Right cardiac atrium (tissue), 5 donors: Measurements from ENCODE around the gene PPP1R14C. TPM values are rescaled to one million over a fixed set of nuclear protein-coding genes. Genes with fewer than 3 reads are reported as not detected.
A peak's percentile ranks its signal among the peaks of the same experiment; 100 is the strongest.

Experiments used
- ATAC-seq, 2 donors: fragments of 200-7000 bp; cut with Tn5 transposase; one replicate each; pipeline versions ENCODE4 v1.8.0 to v1.9.1; 2020; ENCODE audit warnings: moderate library complexity in 2 of 2, mild to moderate bottlenecking in 1 of 2
- DNase-seq, 3 donors: peaks; one replicate each; pipeline ENCODE4 v3.0.0-alpha.2; 2020
- H3K27ac ChIP-seq: one replicate; pipeline ENCODE4 v1.5.1; 2013; ENCODE audit warnings: mild to moderate bottlenecking, low read length, control low read depth, moderate library complexity
- H3K27me3 ChIP-seq: one replicate; pipeline ENCODE4 v1.6.1; 2013; ENCODE audit not compliant: control insufficient read depth, insufficient read depth
- H3K4me1 ChIP-seq: one replicate; pipeline ENCODE4 v1.6.1; 2013; ENCODE audit warnings: low read length; ENCODE audit not compliant: control insufficient read depth, insufficient read depth
- H3K4me3 ChIP-seq: one replicate; pipeline ENCODE4 v1.5.1; 2013; ENCODE audit warnings: low read length, control low read depth
- H3K9me3 ChIP-seq: one replicate; pipeline ENCODE4 v1.6.1; 2013; ENCODE audit warnings: low read length; ENCODE audit not compliant: control insufficient read depth
- WGBS: extraction: QIAGEN DNeasy Blood & Tissue Kit; methylation state at CpG from one replicate; pipeline ENCODE4 v1.1.7; 2013; 5-methylcytosine and 5-hydroxymethylcytosine counted together
- intact Hi-C, 4 donors: fragments of 100-400 bp; cut with DNase I; formaldehyde crosslinking; loops; one replicate each; pipeline versions ENCODE4 v1.11.0 to v1.14.0; 2022 to 2023
- polyA plus RNA-seq: library from polyadenylated mRNA; stranded (reverse); fragments of 200-250 nt; gene quantifications from one replicate; pipeline ENCODE4 v1.2.3, GENCODE V29; 2013
- total RNA-seq, 4 donors: library from RNA; stranded (reverse); fragmentation: NEBNext Ultra II Directional; extraction: Animal tissue kit (Norgen Biotek cat#: 25700); gene quantifications; one replicate each; pipeline ENCODE4 v1.2.1, GENCODE V29; 2021
- donor health status: healthy with polysubstance abuse.
- donor health status: DM: no; HTN: yes; CAD: no.
- donor health status: DM: no; HTN: no; CAD: no.
- donor health status: DM: no; HTN: yes; CAD: no; lungs with severe emphysema.
- donor health status: DM: yes; HTN: yes; CAD: no.

The PPP1R14C gene
- total and polyA plus RNA-seq, 5 donors, result 90.7 to 170 (median 102) TPM

DNA sequence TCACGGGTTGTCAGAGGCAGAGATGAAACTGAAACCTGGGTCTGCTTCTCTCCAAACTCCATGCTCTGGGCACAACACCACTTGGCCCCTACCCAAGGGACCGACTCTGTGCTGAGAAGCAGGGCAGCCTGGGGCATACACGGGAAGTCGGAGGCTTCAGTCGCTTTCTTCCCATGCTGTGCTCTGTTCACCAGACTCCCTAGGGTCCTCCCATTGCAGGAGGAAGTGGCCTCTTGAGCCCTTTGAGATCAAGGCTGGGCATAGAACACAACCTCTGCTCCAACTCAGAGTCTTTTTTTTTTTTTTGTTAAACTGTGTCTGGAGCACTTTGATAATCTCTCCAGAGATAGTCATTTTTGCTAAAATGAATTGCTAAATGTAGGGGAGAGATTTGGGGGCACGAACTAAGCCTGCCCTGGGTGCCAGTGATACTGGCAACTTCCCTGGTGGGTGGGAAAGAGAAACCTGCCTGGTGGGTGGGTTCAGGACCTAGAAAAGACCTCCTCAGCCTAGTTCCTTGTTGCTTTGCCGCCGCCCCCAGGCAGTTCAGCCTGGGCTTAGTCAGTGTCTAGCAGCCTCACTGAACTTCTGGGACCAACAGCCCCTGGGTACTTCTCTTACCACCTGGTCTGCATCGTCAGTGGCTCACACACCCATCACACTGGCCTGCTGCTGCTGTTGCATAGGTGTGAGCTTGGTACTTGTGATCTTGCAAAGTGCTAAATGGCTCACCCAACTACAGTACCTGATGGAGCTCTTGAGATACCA lies 62.0 kb downstream of the PPP1R14C start:
- DNase-seq (peak in 1 of 3 donors; percentile 56), ATAC-seq (peak in 1 of 2 donors; percentile 31)
- H3K27ac ChIP-seq, result no peak overlapping the region

DNA sequence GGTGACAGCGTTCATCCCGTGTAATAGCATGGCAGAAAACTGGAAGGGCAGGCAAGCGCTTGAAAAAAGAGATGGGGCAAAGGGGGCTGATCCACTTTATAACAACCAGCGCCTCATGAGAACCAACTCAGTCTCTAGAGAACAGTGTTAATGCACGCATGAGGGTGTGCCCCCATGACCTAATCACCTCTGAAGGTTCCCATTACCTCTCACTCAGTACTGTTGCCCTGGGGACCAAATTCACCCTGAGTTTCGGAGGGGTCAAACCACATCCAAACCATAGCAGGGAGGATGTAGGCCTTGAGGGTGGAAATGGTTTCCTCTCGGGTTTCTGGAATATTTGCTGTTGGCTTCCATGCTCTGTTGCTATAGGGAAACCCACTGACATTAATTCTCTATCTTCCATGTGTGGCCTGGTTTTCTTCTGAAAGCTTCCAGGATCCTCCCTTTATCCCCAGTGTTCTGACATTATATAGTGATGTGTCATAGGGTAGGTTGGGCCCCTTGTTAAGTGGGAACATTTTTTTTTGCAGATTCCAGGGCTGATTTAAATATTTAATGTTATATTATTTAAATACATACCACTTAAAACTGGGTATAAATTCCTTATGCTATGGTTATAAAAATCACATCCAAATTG lies 65.2 kb downstream of the PPP1R14C start:
- intact Hi-C loops, result no loop called here
- DNase-seq (no peak), ATAC-seq (no peak)
- H3K27me3 ChIP-seq, result no peaks in the 10 kb centered on the region
- WGBS, result 92% methylated on average over 7 of the region's 7 CpGs
- H3K4me3 ChIP-seq, result no peak overlapping the region
- H3K4me1 ChIP-seq, result peaks cover 8% of the 10 kb centered on the region
- H3K9me3 ChIP-seq, result no peaks in the 10 kb centered on the region
- no peak overlapping the region for H3K27ac ChIP-seq

More for the DNA sequence above, 62.0 kb downstream of the PPP1R14C start:
- H3K4me1 ChIP-seq, result peaks cover 6% of the 10 kb centered on the region
- H3K27me3 ChIP-seq, result no peaks in the 10 kb centered on the region
- intact Hi-C loops, result no loop called here
- no peaks in the 10 kb centered on the region for H3K9me3 ChIP-seq
- WGBS, result 40% methylated on average over 9 of the region's 9 CpGs
- H3K4me3 ChIP-seq, result no peak overlapping the region

DNA sequence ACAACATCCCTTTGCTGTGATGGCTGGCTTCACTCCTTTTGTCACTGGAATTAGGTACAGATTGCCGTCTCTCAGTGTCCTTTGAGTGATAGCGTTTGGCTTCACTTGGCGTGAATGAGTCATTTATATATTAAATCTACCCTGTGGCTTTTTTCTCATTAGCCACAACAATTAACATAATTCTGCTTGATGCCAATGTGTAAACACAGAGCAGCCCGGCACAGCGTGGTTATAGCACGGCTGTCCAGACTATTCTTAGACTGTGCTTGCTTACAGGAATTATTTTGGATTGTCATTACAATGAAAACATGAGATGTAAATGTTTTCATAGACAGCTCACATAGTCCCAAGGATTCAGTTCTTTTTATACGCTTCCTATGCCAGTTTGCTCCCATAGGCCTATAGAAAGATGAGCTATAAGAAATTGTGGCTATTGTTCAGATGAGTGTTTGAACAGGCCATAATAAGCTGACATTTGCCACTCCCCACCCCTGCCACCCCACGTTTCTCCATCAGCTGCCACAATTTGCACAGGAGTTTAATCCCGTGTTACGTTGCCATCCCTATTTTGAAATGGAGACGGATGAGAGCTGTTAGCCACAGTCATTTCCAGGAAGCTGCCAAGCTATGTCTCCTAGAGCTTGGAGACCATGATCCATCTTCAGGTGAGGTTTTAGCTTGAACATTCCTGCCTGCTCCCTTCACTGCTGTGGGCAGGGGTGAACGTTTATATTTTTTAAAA lies 65.9 kb downstream of the PPP1R14C start:
- Histone ChIP-seq H3K9me3 (no peaks in the 10 kb centered on the region), H3K27ac (no peak overlapping the region), H3K4me1 (peaks cover 4% of the 10 kb centered on the region), H3K4me3 (no peak overlapping the region), H3K27me3 (no peaks in the 10 kb centered on the region)
- DNase-seq (peak in 1 of 3 donors; percentile 46), ATAC-seq (no peak)
- whole genome bisulfite sequencing, result 67% methylated on average over 12 of the region's 12 CpGs
- intact Hi-C loops, result no loop called here

DNA sequence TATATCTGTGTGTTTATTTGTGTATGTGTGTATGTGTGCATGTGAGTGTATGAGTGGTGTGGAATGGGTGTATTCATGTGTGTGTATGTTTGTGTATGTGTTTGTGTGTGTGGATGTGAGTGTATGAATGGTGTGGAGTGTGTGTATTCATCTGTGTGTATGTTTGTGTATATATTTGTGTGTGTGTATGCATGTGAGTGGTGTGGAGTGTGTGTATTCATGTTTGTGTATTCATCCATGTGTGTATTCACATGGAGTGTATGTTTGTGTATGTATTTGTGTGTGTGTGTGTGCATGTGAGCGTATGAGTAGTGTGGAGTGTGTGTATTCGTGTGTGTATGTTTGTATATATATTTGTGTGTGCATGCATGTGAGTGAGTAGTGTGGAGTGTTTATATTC lies 66.6 kb downstream of the PPP1R14C start:
- H3K9me3 ChIP-seq, result no peaks in the 10 kb centered on the region
- ATAC-seq (no peak), DNase-seq (no peak)
- H3K27ac ChIP-seq, result no peak overlapping the region
- no peak overlapping the region for H3K4me3 ChIP-seq
- H3K27me3 ChIP-seq, result no peaks in the 10 kb centered on the region
- WGBS, result 90% methylated on average over 2 of the region's 2 CpGs
- peaks cover 4% of the 10 kb centered on the region for H3K4me1 ChIP-seq
- intact Hi-C loops, result no loop called here

DNA sequence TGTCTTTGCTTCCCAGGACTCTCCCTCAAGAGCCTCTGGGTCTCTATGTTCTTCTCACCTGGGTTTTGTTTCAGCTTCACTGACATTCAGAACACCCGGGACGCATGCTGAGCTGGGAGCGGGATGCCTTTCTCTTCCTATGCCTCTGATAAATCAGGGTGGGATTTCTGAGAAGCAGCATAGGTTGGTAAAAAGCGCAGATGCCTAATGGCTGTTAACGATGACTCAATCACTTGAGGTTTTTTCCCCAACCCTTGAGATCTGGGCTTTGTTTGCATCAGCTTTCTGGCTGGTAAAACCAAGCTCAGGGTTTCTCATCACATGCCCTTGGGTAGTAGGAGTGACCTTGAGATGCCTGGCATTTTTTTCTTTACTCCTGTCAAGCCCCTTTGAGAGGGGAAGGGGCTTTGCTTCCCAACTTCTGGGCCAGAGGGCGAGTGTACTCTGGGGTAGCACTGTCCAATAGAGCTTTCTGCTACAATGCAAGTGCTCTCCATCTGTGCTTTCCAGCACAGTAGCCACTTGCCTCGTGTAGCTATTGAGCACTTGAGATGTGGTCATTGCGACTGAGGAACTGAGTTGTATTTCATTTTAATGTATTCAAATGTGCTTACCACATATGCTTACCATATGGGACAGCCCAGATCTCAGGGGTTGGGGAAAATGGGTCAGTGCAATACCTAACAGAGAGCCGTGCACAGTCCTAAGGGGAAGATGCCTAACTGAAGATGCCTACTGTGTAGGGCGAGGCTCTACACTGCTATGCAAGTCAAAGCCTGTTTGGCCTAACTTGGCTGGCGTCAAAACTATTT lies 69.1 kb downstream of the PPP1R14C start:
- WGBS, result 85% methylated on average over 11 of the region's 11 CpGs
- ATAC-seq (peak in 1 of 2 donors; percentile 17), DNase-seq (no peak)
- Histone ChIP-seq H3K27ac (no peak overlapping the region), H3K27me3 (no peaks in the 10 kb centered on the region), H3K9me3 (no peaks in the 10 kb centered on the region), H3K4me1 (peaks cover 4% of the 10 kb centered on the region), H3K4me3 (no peak overlapping the region)
- intact Hi-C loops, result no loop called here

DNA sequence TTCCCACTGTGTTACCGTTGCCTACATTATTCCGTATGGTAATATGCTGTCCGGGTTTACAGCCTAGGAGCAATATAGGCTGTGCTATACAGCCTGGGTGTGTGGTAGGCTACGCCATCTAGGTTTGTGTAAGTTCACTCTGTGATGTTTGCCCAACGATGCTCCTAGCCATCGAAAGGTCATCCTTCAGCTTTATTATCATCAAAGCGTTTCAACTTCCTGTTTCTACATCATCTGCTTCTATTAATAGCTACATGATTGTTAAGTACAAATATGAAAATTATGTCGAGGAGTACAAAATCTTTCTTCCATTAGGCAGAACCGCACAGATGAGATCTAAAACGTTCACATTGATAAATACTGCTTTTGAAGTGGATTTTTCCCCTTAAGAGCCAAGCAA lies 69.9 kb downstream of the PPP1R14C start:
- Histone ChIP-seq H3K9me3 (no peaks in the 10 kb centered on the region), H3K4me3 (no peak overlapping the region), H3K4me1 (peaks cover 4% of the 10 kb centered on the region), H3K27me3 (no peaks in the 10 kb centered on the region), H3K27ac (no peak overlapping the region)
- ATAC-seq (peak in 1 of 2 donors; percentile 46), DNase-seq (no peak)
- intact Hi-C loops, result no loop called here
- 45% methylated on average over 10 of the region's 10 CpGs for WGBS

DNA sequence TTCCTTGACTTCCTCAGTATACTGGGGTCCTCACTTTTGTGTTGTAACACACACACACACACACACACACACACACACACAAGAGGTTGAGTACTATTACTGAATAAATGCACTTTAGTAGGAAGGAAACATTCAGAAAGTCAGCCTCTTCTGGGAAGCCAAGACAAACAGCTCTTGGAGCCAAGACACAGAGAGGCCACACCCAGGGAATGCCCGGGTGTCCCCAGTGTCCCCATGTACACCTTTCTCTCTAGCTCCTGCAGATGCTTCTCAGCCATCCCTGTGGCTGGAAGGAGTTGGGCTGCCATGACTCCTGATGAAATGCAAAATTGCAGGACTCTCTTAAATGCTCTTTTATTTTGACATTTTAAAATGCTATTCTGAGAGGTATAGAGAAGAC lies 70.5 kb downstream of the PPP1R14C start:
- Histone ChIP-seq H3K4me3 (no peak overlapping the region), H3K9me3 (no peaks in the 10 kb centered on the region), H3K4me1 (peaks cover 4% of the 10 kb centered on the region), H3K27me3 (no peaks in the 10 kb centered on the region), H3K27ac (no peak overlapping the region)
- no peak for DNase-seq
- intact Hi-C loops, result no loop called here
- 46% methylated on average over 1 of the region's 1 CpG for WGBS
- peak in 1 of 2 donors; percentile 46 for ATAC-seq

DNA sequence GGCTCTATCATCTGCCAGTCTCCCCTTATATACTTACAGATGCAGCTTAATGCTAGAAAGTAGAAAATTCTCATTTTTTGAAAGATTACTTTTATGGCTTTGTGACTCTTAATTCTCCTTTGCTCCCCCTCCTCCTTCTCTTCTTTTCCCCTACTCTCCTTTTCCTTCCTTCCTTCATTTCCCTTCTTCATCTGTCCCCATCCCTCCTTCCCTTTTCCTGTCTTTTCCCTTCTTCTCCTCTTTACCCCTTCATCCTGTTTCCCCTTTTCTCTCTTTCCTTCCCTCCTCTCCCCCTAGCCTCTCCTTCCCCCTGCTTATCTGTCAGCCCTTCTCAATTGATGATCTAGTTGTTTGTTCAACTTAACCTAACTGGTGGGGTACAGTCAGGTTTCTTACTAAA lies 71.5 kb downstream of the PPP1R14C start:
- no peak overlapping the region for H3K4me3 ChIP-seq
- peaks cover 4% of the 10 kb centered on the region for H3K4me1 ChIP-seq
- H3K27ac ChIP-seq, result no peak overlapping the region
- H3K9me3 ChIP-seq, result no peaks in the 10 kb centered on the region
- ATAC-seq (no peak), DNase-seq (no peak)
- intact Hi-C loops, result no loop called here
- no peaks in the 10 kb centered on the region for H3K27me3 ChIP-seq

DNA sequence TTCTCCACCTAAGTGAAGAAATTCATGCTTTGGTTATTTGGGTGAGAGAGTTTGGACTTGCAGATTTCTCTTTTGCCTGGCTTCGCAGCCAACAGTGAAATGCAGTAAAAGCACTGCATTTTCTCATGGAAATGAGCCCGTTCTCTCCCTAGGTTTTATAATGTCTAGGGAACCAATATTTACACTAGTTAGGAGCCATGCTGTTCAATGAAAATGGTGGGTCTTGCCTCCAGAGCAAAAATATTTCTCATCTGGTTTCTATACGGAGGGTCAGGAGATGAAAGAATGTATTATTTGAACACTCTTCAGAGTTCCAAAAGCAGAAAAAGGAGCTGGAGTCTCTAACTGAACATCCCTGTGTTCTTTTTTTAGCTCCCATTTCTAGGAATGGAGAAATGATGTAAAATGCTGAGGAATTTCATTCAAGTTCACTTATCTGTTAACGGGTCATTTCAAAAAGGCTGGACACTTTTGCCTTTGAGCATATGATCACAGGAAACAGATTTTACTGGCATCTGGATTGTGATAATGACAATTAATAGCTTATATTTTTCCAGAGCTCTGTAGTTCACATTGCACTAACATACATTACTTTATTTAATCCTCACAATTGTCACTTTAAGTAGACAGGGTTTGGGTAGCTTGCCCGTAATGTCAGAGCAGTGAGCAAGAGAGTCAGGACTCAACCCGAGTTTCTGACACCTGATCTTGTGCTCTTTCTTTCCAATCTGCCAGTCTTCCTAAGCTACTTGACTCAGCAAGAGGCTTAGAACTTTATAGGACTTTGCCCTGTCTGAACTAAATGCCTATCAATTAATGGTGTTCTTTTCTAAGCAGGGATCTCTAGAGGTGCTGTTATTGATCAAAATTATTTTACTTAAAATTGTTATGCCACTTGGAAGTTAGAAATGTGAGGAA lies 78.0 kb downstream of the PPP1R14C start:
- H3K27ac ChIP-seq, result no peak overlapping the region
- intact Hi-C loops, result no loop called here
- H3K27me3 ChIP-seq, result no peaks in the 10 kb centered on the region
- no peaks in the 10 kb centered on the region for H3K9me3 ChIP-seq
- WGBS, result 35% methylated on average over 6 of the region's 6 CpGs
- no peak overlapping the region for H3K4me3 ChIP-seq
- DNase-seq (no peak), ATAC-seq (no peak)
- no peaks in the 10 kb centered on the region for H3K4me1 ChIP-seq

DNA sequence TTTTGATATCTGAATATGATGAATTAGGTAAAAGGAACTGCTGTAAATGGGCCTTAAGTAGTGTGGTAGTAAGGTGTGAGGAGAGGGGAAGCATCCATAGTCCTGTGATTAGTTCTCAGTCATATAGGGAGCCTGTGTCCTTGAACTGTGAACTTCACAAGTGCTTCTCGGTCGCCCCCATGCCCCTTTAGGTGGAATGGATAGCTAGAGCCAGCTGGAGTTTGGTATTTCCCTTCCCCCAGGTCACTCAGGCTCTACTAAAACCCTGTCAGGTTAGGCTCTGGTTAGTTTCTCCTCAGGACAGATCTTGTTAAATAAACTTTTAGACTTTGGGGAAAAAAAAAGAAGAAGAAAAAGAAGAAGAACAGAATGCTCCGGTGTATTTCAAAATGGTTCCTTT lies 82.0 kb downstream of the PPP1R14C start:
- no peaks in the 10 kb centered on the region for H3K27me3 ChIP-seq
- H3K9me3 ChIP-seq, result no peaks in the 10 kb centered on the region
- no peaks in the 10 kb centered on the region for H3K4me1 ChIP-seq
- no peak overlapping the region for H3K4me3 ChIP-seq
- intact Hi-C loops, result no loop called here
- no peak for DNase-seq
- no peak for ATAC-seq
- whole genome bisulfite sequencing, result 79% methylated on average over 3 of the region's 3 CpGs
- H3K27ac ChIP-seq, result no peak overlapping the region
